HG03175 (cell line): Measurements from ENCODE around the gene PAPLN.

Experiments
- ATAC-seq: cut with Tn5 transposase; IDR thresholded peaks from one replicate; pipeline ENCODE4 v1.9.1; 2021; ENCODE audit warnings: mild to moderate bottlenecking, moderate library complexity; ENCODE audit not compliant: unreplicated experiment

Gene PAPLN

GRCh38 chr14:73245480-73246325 lies 8.4 kb downstream of the PAPLN start:
- ATAC-seq = peak; percentile 56

GRCh38 chr14:73246387-73247150 lies 9.3 kb downstream of the PAPLN start:
- no peak for ATAC-seq

- ATAC-seq = peak; percentile 53
Observed at GRCh38 chr14:73248108-73248868, 11.0 kb downstream of the PAPLN start.

GRCh38 chr14:73249108-73249507 lies 11.8 kb downstream of the PAPLN start:
- no peak for ATAC-seq

GRCh38 chr14:73249564-73250316 lies 12.4 kb downstream of the PAPLN start:
- no peak for ATAC-seq

GRCh38 chr14:73250317-73250713 lies 13.0 kb downstream of the PAPLN start:
- no peak for ATAC-seq

GRCh38 chr14:73250781-73251500 lies 13.6 kb downstream of the PAPLN start:
- ATAC-seq = no peak

GRCh38 chr14:73251516-73252215 lies 14.4 kb downstream of the PAPLN start:
- no peak for ATAC-seq

GRCh38 chr14:73252491-73253322 lies 15.4 kb downstream of the PAPLN start:
- no peak for ATAC-seq

- no peak for ATAC-seq
Observed at GRCh38 chr14:73253323-73253610, 16.0 kb downstream of the PAPLN start.

- no peak for ATAC-seq
Observed at GRCh38 chr14:73253721-73254120, 16.4 kb downstream of the PAPLN start.

- no peak for ATAC-seq
Observed at GRCh38 chr14:73254247-73255004, 17.1 kb downstream of the PAPLN start.

GRCh38 chr14:73255005-73255400 lies 17.7 kb downstream of the PAPLN start:
- ATAC-seq = no peak

- ATAC-seq = no peak
Observed at GRCh38 chr14:73255693-73256225, 18.5 kb downstream of the PAPLN start.

- ATAC-seq = no peak
Observed at GRCh38 chr14:73258076-73258475, 20.8 kb downstream of the PAPLN start.

GRCh38 chr14:73258845-73259611 lies 21.7 kb downstream of the PAPLN start:
- no peak for ATAC-seq

GRCh38 chr14:73259837-73260236 lies 22.5 kb downstream of the PAPLN start:
- ATAC-seq = no peak
